Stimulated activated naive CD8-positive, alpha-beta T cell treated with anti-CD3 and anti-CD28 coated beads, Interleukin-15, Interleukin-2, amounts not matched to agents 100 ng/mL and 50 ng/mL, for 24 hours (primary cell): ENCODE measurements around the gene SLC23A2.
A peak's percentile ranks its signal among the peaks of the same experiment; 100 is the strongest.
"Not testable (repeated sequence)": the region's sequence is repeated elsewhere in the genome, so short reads cannot be mapped to it uniquely, and the experiment has no call there.

Experiments
- H3K27ac Mint-ChIP-seq: one replicate; pipeline ENCODE4 v1.8.0; 2021; ENCODE audit warnings: mild to moderate bottlenecking, mixed read lengths
- H3K27me3 Mint-ChIP-seq: one replicate; pipeline ENCODE4 v1.8.0; 2021; ENCODE audit warnings: mixed read lengths
- H3K36me3 Mint-ChIP-seq: one replicate; pipeline ENCODE4 v1.8.0; 2021; ENCODE audit warnings: low read depth, mixed read lengths
- H3K4me1 Mint-ChIP-seq: one replicate; pipeline ENCODE4 v1.8.0; 2021; ENCODE audit warnings: low read depth, mixed read lengths
- H3K4me3 Mint-ChIP-seq: one replicate; pipeline ENCODE4 v1.8.0; 2021; ENCODE audit warnings: mild to moderate bottlenecking, mixed read lengths
- H3K9me3 Mint-ChIP-seq: one replicate; pipeline ENCODE4 v1.8.0; 2021; ENCODE audit warnings: mixed read lengths

SLC23A2 gene

GRCh38 chr20:4855555-4855954 lies 145.8 kb downstream of the SLC23A2 start:
- H3K27ac Mint-ChIP-seq = no peak overlapping the region
- H3K4me3 Mint-ChIP-seq = no peak overlapping the region
- no peaks in the 10 kb centered on the region for H3K27me3 Mint-ChIP-seq
- peaks cover 58% of the 10 kb centered on the region for H3K36me3 Mint-ChIP-seq
- no peaks in the 10 kb centered on the region for H3K4me1 Mint-ChIP-seq
- H3K9me3 Mint-ChIP-seq = no peaks in the 10 kb centered on the region

- no peaks in the 10 kb centered on the region for H3K27me3 Mint-ChIP-seq
- no peaks in the 10 kb centered on the region for H3K4me1 Mint-ChIP-seq
- no peaks in the 10 kb centered on the region for H3K9me3 Mint-ChIP-seq
- peaks cover 53% of the 10 kb centered on the region for H3K36me3 Mint-ChIP-seq
- H3K4me3 Mint-ChIP-seq = no peak overlapping the region
- no peak overlapping the region for H3K27ac Mint-ChIP-seq
These were observed 146.2 kb downstream of the SLC23A2 start for GRCh38 chr20:4855097-4855496.

- H3K4me1 Mint-ChIP-seq = no peaks in the 10 kb centered on the region
- H3K27ac Mint-ChIP-seq = no peak overlapping the region
- H3K36me3 Mint-ChIP-seq = peaks cover 52% of the 10 kb centered on the region
These were observed 146.8 kb downstream of the SLC23A2 start for GRCh38 chr20:4854561-4854901.

GRCh38 chr20:4853757-4854560 lies 147.4 kb downstream of the SLC23A2 start:
- H3K27ac Mint-ChIP-seq = no peak overlapping the region
- no peaks in the 10 kb centered on the region for H3K4me1 Mint-ChIP-seq

More at GRCh38 chr20:4854561-4854901, 146.8 kb downstream of the SLC23A2 start:
- H3K4me3 Mint-ChIP-seq = no peak overlapping the region
- no peaks in the 10 kb centered on the region for H3K27me3 Mint-ChIP-seq
- H3K9me3 Mint-ChIP-seq = no peaks in the 10 kb centered on the region

GRCh38 chr20:4853004-4853403 lies 148.3 kb downstream of the SLC23A2 start:
- Mint-ChIP-seq H3K27ac (no peak overlapping the region), H3K36me3 (peaks cover 37% of the 10 kb centered on the region), H3K27me3 (no peaks in the 10 kb centered on the region), H3K9me3 (no peaks in the 10 kb centered on the region), H3K4me3 (no peak overlapping the region), H3K4me1 (no peaks in the 10 kb centered on the region)

More at GRCh38 chr20:4853757-4854560, 147.4 kb downstream of the SLC23A2 start:
- no peaks in the 10 kb centered on the region for H3K9me3 Mint-ChIP-seq
- H3K27me3 Mint-ChIP-seq = no peaks in the 10 kb centered on the region
- no peak overlapping the region for H3K4me3 Mint-ChIP-seq
- H3K36me3 Mint-ChIP-seq = peaks cover 46% of the 10 kb centered on the region

DNA sequence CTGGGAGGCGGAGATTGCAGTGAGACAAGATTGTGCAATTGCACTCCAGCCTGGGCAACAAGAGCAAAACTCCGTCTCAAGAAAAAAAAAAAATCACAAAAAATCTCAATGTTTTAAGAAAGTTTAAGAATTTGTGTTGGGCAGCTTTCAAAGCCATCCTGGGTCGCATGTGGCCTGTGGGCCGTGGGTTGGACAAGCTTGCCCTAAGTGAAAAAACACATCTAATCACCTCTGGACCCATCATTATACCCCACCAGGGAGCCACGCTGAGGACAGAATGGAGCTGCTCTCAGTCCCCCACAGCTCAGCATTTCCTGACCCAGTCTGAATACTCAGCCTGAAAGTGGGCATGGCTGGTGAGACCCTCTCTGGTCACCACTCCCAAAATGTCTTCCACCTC lies 150.3 kb downstream of the SLC23A2 start:
- Mint-ChIP-seq H3K27ac (no peak overlapping the region), H3K4me3 (no peak overlapping the region), H3K36me3 (peaks cover 18% of the 10 kb centered on the region), H3K9me3 (no peaks in the 10 kb centered on the region), H3K27me3 (no peaks in the 10 kb centered on the region), H3K4me1 (no peaks in the 10 kb centered on the region)

- not testable (repeated sequence) for H3K4me3 Mint-ChIP-seq, H3K27me3 Mint-ChIP-seq, H3K36me3 Mint-ChIP-seq, H3K4me1 Mint-ChIP-seq, H3K27ac Mint-ChIP-seq, H3K9me3 Mint-ChIP-seq
These were observed 152.5 kb downstream of the SLC23A2 start for GRCh38 chr20:4848829-4849228.

- no peak overlapping the region for H3K4me3 Mint-ChIP-seq
- peaks cover 4% of the 10 kb centered on the region for H3K4me1 Mint-ChIP-seq
- H3K9me3 Mint-ChIP-seq = no peaks in the 10 kb centered on the region
- no peaks in the 10 kb centered on the region for H3K27me3 Mint-ChIP-seq
- no peaks in the 10 kb centered on the region for H3K36me3 Mint-ChIP-seq
- no peak overlapping the region for H3K27ac Mint-ChIP-seq
These were observed 153.3 kb downstream of the SLC23A2 start for GRCh38 chr20:4848041-4848440.

DNA sequence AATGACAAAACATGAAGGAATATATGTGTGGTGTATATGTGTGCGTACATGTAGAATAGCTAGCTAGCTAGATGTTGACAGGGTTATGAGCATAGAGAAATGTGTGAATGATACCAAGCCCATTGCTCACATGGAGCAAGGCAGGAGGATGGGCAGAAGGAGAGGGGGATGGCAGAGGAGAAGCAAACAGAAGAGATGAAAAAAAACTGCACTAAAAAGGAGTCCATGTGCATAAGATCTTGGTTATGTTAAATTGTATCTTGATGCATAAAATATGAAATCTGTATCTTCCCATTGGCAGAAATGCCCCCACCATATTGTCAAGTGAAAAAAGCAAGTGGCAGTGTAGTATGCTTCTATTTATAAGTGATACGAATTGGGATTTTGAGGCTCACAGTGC lies 154.5 kb downstream of the SLC23A2 start:
- Mint-ChIP-seq H3K27ac (no peak overlapping the region), H3K27me3 (no peaks in the 10 kb centered on the region), H3K36me3 (no peaks in the 10 kb centered on the region), H3K9me3 (no peaks in the 10 kb centered on the region), H3K4me1 (peaks cover 4% of the 10 kb centered on the region), H3K4me3 (no peak overlapping the region)

DNA sequence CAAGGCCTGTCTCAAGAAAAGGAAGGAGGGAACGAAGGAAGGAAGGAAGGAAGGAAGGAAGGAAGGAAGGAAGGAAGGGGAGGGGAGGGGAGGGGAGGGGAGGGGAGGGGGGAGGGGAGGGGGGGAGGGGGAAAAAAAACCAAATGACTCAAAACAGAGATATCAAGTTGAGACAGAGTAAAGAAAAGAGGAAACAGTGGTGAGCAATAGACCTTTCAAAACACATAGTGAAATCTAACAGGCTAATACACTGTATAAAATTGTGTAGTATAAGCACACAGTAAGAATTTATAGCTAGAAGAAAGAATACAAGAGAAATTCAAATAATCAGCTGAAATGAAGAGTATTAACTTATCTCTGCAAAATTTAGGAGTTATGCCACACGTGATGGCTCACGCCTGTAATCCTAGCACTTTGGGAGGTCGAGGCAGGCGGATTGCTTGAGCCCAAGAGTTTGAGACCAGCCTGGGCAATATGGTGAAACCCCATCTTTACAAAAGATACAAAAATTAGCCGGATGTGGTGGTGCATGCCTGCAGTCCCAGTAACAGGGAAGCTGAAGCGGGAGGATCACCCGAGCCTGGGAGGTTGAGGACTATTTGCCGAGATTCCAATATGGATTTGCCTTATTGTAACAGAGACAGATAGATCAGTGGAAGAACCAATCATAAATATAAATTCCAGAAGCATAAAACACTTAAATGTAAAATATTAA lies 156.4 kb downstream of the SLC23A2 start:
- no peaks in the 10 kb centered on the region for H3K27me3 Mint-ChIP-seq
- H3K9me3 Mint-ChIP-seq = no peaks in the 10 kb centered on the region
- H3K36me3 Mint-ChIP-seq = no peaks in the 10 kb centered on the region
- H3K27ac Mint-ChIP-seq = peak overlapping the region; percentile 56
- H3K4me1 Mint-ChIP-seq = peaks cover 8% of the 10 kb centered on the region
- H3K4me3 Mint-ChIP-seq = no peak overlapping the region

DNA sequence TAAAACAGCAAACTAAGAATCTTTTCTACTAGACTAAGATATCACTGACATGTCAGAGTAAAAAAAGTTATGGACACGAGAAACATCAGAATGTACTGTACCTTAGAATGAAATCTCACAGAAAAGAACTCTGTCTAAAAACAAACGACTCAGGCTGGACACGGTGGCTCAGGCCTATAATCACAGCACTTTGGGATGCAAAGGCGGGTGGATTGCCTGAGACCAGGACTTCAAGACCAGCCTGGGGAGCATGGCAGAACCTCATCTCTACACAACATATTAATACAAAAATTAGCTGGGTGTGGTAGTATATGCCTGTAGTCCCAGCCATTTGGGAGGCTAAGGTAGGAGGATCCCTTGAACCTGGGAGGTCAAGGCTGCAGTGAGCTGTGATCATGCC lies 157.0 kb downstream of the SLC23A2 start:
- Mint-ChIP-seq H3K36me3 (no peaks in the 10 kb centered on the region), H3K27me3 (no peaks in the 10 kb centered on the region), H3K4me3 (no peak overlapping the region), H3K27ac (peak overlapping the region; percentile 56), H3K9me3 (no peaks in the 10 kb centered on the region), H3K4me1 (peaks cover 8% of the 10 kb centered on the region)

GRCh38 chr20:4840801-4841200 lies 160.5 kb downstream of the SLC23A2 start:
- Mint-ChIP-seq H3K27me3 (no peaks in the 10 kb centered on the region), H3K9me3 (no peaks in the 10 kb centered on the region), H3K27ac (no peak overlapping the region), H3K36me3 (no peaks in the 10 kb centered on the region), H3K4me3 (no peak overlapping the region), H3K4me1 (peaks cover 8% of the 10 kb centered on the region)

- no peaks in the 10 kb centered on the region for H3K36me3 Mint-ChIP-seq
- H3K4me3 Mint-ChIP-seq = no peak overlapping the region
- no peaks in the 10 kb centered on the region for H3K27me3 Mint-ChIP-seq
- H3K27ac Mint-ChIP-seq = no peak overlapping the region
- no peaks in the 10 kb centered on the region for H3K9me3 Mint-ChIP-seq
- H3K4me1 Mint-ChIP-seq = peaks cover 4% of the 10 kb centered on the region
These were observed 162.8 kb downstream of the SLC23A2 start for GRCh38 chr20:4838526-4838925.

- Mint-ChIP-seq H3K27me3 (no peaks in the 10 kb centered on the region), H3K9me3 (no peaks in the 10 kb centered on the region), H3K4me3 (no peak overlapping the region), H3K36me3 (no peaks in the 10 kb centered on the region), H3K4me1 (peaks cover 4% of the 10 kb centered on the region), H3K27ac (no peak overlapping the region)
These were observed 163.6 kb downstream of the SLC23A2 start for GRCh38 chr20:4837760-4838159.

GRCh38 chr20:4836935-4837334 lies 164.4 kb downstream of the SLC23A2 start:
- no peaks in the 10 kb centered on the region for H3K27me3 Mint-ChIP-seq
- H3K27ac Mint-ChIP-seq = no peak overlapping the region
- no peaks in the 10 kb centered on the region for H3K36me3 Mint-ChIP-seq
- H3K4me3 Mint-ChIP-seq = no peak overlapping the region
- no peaks in the 10 kb centered on the region for H3K9me3 Mint-ChIP-seq
- H3K4me1 Mint-ChIP-seq = peaks cover 4% of the 10 kb centered on the region
